Cardiac fibroblast (primary cell): ENCODE data around the gene GAGE12D.
"Not testable (repeated sequence)": the region's sequence is repeated elsewhere in the genome, so short reads cannot be mapped to it uniquely, and the experiment has no call there.

ENCODE experiments used
- DNase-seq, 2 donors: peaks; one replicate each; pipeline versions ENCODE4 v3.0.0 to v3.0.0-alpha.2; 2010; ENCODE audit warnings: low read depth in 2 of 2
- H3K4me3 ChIP-seq, 2 donors: replicated peaks in 1 of 2; 1 replicate in 1 of 2; 2 replicates in 1 of 2; pipeline ENCODE4 v1.5.1; 2011; ENCODE audit warnings: low read depth in 2 of 2, low read length in 2 of 2, mild to moderate bottlenecking in 2 of 2, moderate library complexity in 1 of 2

Gene GAGE12D, protein sequence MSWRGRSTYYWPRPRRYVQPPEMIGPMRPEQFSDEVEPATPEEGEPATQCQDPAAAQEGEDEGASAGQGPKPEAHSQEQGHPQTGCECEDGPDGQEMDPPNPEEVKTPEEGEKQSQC

DNA sequence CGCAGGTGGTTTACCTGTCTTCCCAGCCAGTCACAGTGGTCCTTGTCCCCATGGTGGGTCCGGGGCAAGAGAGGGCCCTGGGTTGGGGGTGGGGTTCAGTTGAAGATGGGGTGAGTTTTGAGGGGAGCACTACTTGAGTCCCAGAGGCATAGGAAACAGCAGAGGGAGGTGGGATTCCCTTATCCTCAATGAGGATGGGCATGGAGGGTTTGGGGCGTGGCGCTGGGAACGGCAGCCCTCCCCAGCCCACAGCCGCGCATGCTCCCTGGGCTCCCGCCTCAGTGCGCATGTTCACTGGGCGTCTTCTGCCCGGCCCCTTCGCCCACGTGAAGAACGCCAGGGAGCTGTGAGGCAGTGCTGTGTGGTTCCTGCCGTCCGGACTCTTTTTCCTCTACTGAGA is at the start of gene GAGE12D:
GAGE12D (plus strand) TSS at position 301 of the 400 bp plus-strand sequence. CDS start 1,155 bp downstream, outside the sequence.
- not testable (repeated sequence) for H3K4me3 ChIP-seq, DNase-seq

DNA sequence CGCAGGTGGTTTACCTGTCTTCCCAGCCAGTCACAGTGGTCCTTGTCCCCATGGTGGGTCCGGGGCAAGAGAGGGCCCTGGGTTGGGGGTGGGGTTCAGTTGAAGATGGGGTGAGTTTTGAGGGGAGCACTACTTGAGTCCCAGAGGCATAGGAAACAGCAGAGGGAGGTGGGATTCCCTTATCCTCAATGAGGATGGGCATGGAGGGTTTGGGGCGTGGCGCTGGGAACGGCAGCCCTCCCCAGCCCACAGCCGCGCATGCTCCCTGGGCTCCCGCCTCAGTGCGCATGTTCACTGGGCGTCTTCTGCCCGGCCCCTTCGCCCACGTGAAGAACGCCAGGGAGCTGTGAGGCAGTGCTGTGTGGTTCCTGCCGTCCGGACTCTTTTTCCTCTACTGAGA is 9.7 kb upstream of the GAGE12D start, which contains the start of gene GAGE12C:
GAGE12C (plus strand) TSS at position 301 of the 400 bp plus-strand sequence. CDS start 1,155 bp downstream, outside the sequence.
- DNase-seq, H3K4me3 ChIP-seq: not testable (repeated sequence)

DNA sequence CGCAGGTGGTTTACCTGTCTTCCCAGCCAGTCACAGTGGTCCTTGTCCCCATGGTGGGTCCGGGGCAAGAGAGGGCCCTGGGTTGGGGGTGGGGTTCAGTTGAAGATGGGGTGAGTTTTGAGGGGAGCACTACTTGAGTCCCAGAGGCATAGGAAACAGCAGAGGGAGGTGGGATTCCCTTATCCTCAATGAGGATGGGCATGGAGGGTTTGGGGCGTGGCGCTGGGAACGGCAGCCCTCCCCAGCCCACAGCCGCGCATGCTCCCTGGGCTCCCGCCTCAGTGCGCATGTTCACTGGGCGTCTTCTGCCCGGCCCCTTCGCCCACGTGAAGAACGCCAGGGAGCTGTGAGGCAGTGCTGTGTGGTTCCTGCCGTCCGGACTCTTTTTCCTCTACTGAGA is 9.5 kb downstream of the GAGE12D start, which contains the start of gene GAGE12E:
GAGE12E (plus strand) TSS at position 301 of the 400 bp plus-strand sequence. CDS start 1,155 bp downstream, outside the sequence.
- not testable (repeated sequence) for H3K4me3 ChIP-seq, DNase-seq

DNA sequence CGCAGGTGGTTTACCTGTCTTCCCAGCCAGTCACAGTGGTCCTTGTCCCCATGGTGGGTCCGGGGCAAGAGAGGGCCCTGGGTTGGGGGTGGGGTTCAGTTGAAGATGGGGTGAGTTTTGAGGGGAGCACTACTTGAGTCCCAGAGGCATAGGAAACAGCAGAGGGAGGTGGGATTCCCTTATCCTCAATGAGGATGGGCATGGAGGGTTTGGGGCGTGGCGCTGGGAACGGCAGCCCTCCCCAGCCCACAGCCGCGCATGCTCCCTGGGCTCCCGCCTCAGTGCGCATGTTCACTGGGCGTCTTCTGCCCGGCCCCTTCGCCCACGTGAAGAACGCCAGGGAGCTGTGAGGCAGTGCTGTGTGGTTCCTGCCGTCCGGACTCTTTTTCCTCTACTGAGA is 19.0 kb downstream of the GAGE12D start, which contains the start of gene GAGE12F:
GAGE12F (plus strand) TSS at position 301 of the 400 bp plus-strand sequence. CDS start 1,155 bp downstream, outside the sequence.
- not testable (repeated sequence) for H3K4me3 ChIP-seq, DNase-seq

DNA sequence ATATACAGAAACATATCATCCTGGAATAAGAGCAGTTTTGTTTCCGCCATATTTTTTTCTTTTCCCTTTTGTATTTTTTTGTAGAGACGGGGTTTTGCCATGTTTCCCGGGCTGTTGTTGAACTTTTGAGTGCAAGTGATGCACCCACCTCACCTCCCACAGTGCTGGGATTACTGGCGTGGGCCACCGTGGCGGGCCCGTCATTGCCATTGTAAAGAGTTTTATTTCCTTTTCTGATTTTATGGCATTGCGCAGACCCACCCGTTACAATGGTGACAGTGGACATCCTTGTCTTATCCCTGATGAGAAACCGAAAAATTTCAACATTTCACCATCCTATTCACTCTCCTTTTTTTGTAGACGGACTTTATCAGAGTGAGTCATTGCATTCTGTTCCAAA is 27.2 kb downstream of the GAGE12D start:
- not testable (repeated sequence) for DNase-seq, H3K4me3 ChIP-seq

DNA sequence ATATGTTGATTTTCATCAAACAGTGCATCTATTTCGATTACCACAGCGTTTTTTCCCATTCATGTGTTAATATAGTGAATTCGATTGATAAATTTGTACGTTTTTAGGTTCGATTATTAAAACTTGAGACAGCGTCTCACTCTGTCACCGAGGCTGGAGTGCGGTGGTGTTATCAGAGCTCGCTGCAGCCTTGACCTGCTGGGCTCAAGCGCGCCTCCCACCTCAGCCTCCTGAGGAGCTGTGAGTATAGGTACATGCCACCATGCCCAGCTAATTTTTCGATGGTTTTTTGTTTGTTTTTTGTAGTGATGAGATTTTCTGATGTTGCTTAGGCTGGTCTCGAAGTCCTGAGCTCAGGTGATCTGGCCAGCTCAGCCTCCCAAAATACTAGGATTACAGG is 27.6 kb downstream of the GAGE12D start:
- DNase-seq, H3K4me3 ChIP-seq: not testable (repeated sequence)

DNA sequence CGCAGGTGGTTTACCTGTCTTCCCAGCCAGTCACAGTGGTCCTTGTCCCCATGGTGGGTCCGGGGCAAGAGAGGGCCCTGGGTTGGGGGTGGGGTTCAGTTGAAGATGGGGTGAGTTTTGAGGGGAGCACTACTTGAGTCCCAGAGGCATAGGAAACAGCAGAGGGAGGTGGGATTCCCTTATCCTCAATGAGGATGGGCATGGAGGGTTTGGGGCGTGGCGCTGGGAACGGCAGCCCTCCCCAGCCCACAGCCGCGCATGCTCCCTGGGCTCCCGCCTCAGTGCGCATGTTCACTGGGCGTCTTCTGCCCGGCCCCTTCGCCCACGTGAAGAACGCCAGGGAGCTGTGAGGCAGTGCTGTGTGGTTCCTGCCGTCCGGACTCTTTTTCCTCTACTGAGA is 28.6 kb downstream of the GAGE12D start, which contains the start of gene GAGE12G:
GAGE12G (plus strand) TSS at position 301 of the 400 bp plus-strand sequence. CDS start 1,155 bp downstream, outside the sequence.
- DNase-seq, H3K4me3 ChIP-seq: not testable (repeated sequence)

DNA sequence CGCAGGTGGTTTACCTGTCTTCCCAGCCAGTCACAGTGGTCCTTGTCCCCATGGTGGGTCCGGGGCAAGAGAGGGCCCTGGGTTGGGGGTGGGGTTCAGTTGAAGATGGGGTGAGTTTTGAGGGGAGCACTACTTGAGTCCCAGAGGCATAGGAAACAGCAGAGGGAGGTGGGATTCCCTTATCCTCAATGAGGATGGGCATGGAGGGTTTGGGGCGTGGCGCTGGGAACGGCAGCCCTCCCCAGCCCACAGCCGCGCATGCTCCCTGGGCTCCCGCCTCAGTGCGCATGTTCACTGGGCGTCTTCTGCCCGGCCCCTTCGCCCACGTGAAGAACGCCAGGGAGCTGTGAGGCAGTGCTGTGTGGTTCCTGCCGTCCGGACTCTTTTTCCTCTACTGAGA is 38.1 kb downstream of the GAGE12D start, which contains the start of gene GAGE12H:
GAGE12H (plus strand) TSS at position 301 of the 400 bp plus-strand sequence. CDS start 1,155 bp downstream, outside the sequence.
- H3K4me3 ChIP-seq, DNase-seq: not testable (repeated sequence)

DNA sequence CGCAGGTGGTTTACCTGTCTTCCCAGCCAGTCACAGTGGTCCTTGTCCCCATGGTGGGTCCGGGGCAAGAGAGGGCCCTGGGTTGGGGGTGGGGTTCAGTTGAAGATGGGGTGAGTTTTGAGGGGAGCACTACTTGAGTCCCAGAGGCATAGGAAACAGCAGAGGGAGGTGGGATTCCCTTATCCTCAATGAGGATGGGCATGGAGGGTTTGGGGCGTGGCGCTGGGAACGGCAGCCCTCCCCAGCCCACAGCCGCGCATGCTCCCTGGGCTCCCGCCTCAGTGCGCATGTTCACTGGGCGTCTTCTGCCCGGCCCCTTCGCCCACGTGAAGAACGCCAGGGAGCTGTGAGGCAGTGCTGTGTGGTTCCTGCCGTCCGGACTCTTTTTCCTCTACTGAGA is 47.7 kb downstream of the GAGE12D start, which contains the start of gene GAGE2A:
GAGE2A (plus strand) TSS at position 301 of the 400 bp plus-strand sequence. CDS start 1,155 bp downstream, outside the sequence.
- not testable (repeated sequence) for DNase-seq, H3K4me3 ChIP-seq

DNA sequence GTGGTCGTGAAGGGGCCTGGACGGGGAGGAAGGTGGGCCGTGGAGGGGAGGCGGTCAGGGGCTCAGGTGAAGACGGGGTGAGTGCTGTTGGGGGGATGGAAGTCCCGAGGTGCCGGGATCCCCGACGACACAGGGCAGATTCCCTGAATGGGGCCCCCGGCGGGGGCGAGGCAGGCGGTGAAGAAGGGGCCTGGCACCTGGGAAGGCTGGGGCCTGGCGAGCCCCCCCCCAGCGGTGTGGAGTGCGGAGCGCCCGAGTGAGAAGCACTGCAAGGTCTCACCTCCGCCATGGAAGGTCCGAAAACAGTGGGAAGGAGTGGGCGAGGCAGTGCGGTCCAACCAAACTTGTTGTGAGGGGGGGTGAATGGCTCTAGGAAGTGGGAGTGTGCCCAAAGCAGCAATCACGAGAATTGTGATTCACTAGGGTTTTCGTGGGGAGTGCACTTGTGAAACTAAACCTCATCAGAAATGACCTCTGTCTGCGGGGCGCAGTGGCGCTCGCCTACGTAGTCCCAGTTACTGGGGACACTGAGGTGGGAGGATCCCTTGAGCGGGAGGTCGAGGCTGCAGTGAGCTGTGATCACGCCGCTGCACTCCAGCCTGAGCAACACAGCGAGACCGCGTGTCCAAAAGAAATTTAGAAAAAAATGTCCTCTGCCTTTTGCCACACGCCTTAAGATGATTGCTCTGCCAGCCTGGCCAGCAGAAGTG is 48.4 kb downstream of the GAGE12D start:
- DNase-seq, H3K4me3 ChIP-seq: not testable (repeated sequence)

DNA sequence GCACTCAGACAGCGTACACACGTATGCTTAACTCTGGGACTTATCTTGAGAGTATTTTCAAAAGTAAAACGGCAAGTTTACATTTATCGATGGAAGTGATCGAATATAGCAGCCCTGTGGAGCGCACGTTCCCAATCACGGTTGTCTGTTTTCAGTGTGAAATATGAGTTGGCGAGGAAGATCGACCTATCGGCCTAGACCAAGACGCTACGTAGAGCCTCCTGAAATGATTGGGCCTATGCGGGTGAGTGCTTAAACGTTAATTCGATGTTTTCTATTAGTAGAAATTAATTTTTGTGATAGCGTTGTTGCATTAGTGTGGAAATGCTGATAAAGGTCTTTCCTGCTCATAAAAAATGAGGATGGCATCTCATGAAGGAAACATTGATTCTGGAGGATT is 49.0 kb downstream of the GAGE12D start:
- H3K4me3 ChIP-seq, DNase-seq: not testable (repeated sequence)
